Activated naive CD4-positive, alpha-beta T cell treated with anti-CD3 and anti-CD28 coated beads, Interleukin-2, amount 10 ng/mL, durations not matched to agents 7 days and 5 days (primary cell): ENCODE measurements around the gene SLC50A1.

Source experiments
- CTCF ChIA-PET: fragments of 350-600 bp; sonication (Branson Sonifier 250); formaldehyde crosslinking; loops from one replicate; lab custom pipeline; 2021; ENCODE audit warnings: antibody characterized with exemption; lab: Charles Lee
- DNase-seq: peaks from one replicate; pipeline ENCODE4 v3.0.0-alpha.2; 2020
- H3K27ac Mint-ChIP-seq: one replicate; pipeline ENCODE4 v1.8.0; 2021; ENCODE audit warnings: mild to moderate bottlenecking, moderate library complexity, mixed read lengths
- H3K27me3 Mint-ChIP-seq: one replicate; pipeline ENCODE4 v1.8.0; 2021; ENCODE audit warnings: mild to moderate bottlenecking, mixed read lengths
- H3K36me3 Mint-ChIP-seq: one replicate; pipeline ENCODE4 v1.8.0; 2021; ENCODE audit warnings: mixed read lengths
- H3K4me1 Mint-ChIP-seq: one replicate; pipeline ENCODE4 v1.8.0; 2021; ENCODE audit warnings: mixed read lengths
- H3K4me3 Mint-ChIP-seq: one replicate; pipeline ENCODE4 v1.8.0; 2021; ENCODE audit warnings: mild to moderate bottlenecking, moderate library complexity, mixed read lengths
- H3K9me3 Mint-ChIP-seq: one replicate; pipeline ENCODE4 v1.8.0; 2021; ENCODE audit warnings: mixed read lengths

Gene SLC50A1

DNA sequence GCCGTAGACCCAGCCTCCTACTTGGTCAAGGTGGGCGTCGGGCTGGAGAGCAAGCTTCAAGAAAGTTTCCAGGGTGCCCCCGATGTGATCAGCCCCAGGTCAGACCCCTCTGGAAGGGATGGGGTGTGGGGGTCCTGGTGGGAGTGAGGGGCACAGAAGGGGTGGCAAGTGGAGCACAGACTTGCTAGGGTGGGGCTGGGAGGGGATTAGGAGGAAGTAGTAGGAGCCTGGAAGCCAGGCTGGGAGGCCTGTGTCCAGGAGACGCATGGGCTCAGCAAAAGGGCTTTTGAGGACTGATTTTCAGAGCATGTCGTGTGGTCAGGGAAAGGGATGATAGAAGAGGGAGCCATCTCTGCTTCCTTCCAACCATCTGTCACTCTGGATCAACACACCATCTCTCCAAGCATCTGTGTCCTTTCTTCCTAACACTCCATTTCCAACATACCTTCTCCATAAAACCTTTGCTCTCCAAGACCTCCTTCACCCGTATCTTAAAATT, 46.4 kb downstream of the SLC50A1 start:
- H3K4me3 Mint-ChIP-seq: no peak overlapping the region
- H3K27ac Mint-ChIP-seq: peak overlapping the region; percentile 55
- peak; percentile 3 for DNase-seq
- H3K36me3 Mint-ChIP-seq: peaks cover 36% of the 10 kb centered on the region
- CTCF ChIA-PET: no interaction called here
- peaks cover 15% of the 10 kb centered on the region for H3K4me1 Mint-ChIP-seq
- no peaks in the 10 kb centered on the region for H3K9me3 Mint-ChIP-seq
- H3K27me3 Mint-ChIP-seq: no peaks in the 10 kb centered on the region

DNA sequence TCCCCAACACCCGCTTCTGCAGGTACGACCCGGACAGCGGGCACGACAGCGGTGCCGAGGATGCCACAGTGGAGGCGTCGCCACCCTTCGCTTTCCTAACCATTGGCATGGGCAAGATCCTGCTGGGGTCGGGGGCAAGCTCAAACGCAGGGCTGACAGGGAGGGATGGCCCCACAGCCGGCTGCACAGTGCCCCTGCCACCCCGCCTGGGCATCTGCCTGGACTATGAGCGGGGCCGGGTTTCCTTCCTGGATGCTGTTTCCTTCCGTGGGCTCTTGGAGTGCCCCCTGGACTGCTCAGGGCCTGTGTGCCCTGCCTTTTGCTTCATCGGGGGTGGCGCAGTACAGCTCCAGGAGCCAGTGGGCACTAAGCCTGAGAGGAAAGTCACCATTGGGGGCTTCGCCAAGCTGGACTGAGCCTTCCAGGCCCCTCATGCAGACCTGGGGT, 48.1 kb downstream of the SLC50A1 start:
- no peak overlapping the region for H3K4me3 Mint-ChIP-seq
- no peaks in the 10 kb centered on the region for H3K9me3 Mint-ChIP-seq
- H3K27me3 Mint-ChIP-seq: no peaks in the 10 kb centered on the region
- no peak overlapping the region for H3K27ac Mint-ChIP-seq
- peaks cover 14% of the 10 kb centered on the region for H3K4me1 Mint-ChIP-seq
- no peak for DNase-seq
- H3K36me3 Mint-ChIP-seq: peaks cover 30% of the 10 kb centered on the region
- CTCF ChIA-PET: interaction anchor here (0.6 to 1.5 kb wide), 2 partner anchors 10 to 1659 kb away, joined by 3 to 5 read pairs; no protein-coding TSS in a partner anchor

DNA sequence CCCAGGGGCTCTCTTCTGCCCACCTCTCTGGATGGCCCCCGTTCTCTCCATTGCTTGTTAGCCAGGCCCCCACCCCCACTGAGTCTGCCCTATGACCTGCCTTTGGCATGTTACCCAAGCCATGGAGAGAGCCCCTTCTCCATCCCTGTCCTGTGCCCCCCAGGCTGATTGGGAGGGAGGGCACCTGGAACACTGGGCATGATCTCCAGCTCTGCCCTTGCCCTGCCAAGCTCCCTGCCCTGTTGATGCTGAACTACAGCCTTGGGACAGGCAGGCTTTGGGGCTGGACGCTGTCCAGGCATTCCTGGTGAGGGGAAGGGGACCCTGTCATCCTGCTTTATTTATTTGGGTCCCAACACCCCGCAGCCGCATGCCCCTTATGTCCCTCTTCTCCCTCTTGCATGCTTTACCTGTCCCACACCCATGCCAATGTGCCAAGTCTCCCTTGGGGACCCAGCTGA, 48.7 kb downstream of the SLC50A1 start:
- peaks cover 24% of the 10 kb centered on the region for H3K36me3 Mint-ChIP-seq
- DNase-seq: no peak
- H3K27ac Mint-ChIP-seq: no peak overlapping the region
- H3K27me3 Mint-ChIP-seq: no peaks in the 10 kb centered on the region
- CTCF ChIA-PET: interaction anchor here (1.5 kb wide), 1 partner anchor 9 kb away, joined by 5 read pairs; no protein-coding TSS in a partner anchor
- peaks cover 9% of the 10 kb centered on the region for H3K4me1 Mint-ChIP-seq
- H3K9me3 Mint-ChIP-seq: no peaks in the 10 kb centered on the region
- no peak overlapping the region for H3K4me3 Mint-ChIP-seq

DNA sequence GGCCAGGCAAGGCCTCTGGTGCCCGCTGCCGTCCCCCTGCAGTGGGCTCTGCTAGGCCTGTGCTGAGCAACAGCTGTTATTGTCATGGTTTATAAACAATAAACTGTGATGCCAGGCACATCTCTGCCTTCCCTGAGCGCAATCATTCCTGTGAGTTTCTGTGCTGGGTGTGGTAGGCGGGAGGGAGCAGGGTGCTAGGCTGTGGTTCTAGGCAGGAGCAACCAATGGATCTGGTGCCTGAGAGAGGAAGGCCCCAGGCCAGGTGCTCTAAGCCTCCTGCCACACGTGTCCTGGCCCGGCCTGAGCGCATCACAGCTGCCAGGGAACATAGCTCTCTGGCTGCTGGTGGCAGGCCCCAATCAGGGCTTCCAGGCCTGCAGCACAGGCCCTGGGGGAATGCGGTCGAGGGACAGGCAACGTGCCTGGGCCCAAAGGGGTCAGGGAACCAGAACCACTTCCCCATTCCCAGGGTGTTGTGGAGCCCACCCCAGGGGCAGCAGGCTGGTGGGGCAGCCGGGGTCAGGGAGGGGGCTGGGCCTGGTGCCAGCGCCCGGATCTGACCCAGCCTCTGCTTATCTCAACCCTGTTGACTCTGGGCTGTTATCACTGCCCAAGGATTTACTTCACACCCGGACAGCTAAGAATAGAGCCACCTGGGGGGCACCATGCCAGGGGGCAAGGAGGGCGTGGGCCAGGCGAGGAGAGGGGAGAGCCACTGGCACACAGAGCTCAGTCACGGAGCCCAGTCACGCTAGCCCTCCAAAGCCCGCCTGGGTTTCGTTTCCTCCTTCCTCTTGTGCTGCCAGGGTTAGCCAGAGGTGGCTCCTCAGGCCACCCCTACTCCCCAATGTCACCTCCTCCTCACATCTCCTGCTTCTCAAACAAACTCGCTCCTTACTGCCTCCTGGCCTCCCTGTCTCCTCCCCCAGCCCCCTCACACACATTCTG, 49.5 kb downstream of the SLC50A1 start:
- Mint-ChIP-seq H3K9me3 (no peaks in the 10 kb centered on the region), H3K36me3 (peaks cover 20% of the 10 kb centered on the region), H3K27ac (no peak overlapping the region), H3K4me3 (no peak overlapping the region), H3K4me1 (peaks cover 6% of the 10 kb centered on the region), H3K27me3 (no peaks in the 10 kb centered on the region)
- no peak for DNase-seq
- CTCF ChIA-PET: interaction anchor here (0.9 to 1.5 kb wide), 3 partner anchors 8 to 12 kb away, joined by 3 to 5 read pairs (median 4); partner anchors contain the start of gene KRTCAP2

DNA sequence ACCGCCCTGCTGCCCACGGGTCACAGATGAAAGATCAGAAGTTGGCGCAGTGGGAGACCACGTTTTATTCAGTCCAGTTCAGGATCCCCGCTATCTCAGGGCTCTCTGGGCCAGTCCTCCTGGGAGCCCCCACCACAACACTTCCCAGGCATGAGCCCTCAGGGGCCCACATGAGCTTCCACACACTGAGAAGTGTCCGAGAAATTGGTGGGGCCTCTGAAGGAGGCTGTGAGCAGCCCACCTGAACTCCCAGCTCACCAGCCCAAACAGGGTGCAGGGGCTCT, 50.1 kb downstream of the SLC50A1 start:
- Mint-ChIP-seq H3K36me3 (peaks cover 20% of the 10 kb centered on the region), H3K27me3 (no peaks in the 10 kb centered on the region), H3K9me3 (no peaks in the 10 kb centered on the region), H3K27ac (no peak overlapping the region), H3K4me1 (peaks cover 6% of the 10 kb centered on the region), H3K4me3 (no peak overlapping the region)
- CTCF ChIA-PET: interaction anchor here (0.9 to 1.3 kb wide), 2 partner anchors 8 to 13 kb away, joined by 3 to 4 read pairs; partner anchors contain the start of gene KRTCAP2
- no peak for DNase-seq

DNA sequence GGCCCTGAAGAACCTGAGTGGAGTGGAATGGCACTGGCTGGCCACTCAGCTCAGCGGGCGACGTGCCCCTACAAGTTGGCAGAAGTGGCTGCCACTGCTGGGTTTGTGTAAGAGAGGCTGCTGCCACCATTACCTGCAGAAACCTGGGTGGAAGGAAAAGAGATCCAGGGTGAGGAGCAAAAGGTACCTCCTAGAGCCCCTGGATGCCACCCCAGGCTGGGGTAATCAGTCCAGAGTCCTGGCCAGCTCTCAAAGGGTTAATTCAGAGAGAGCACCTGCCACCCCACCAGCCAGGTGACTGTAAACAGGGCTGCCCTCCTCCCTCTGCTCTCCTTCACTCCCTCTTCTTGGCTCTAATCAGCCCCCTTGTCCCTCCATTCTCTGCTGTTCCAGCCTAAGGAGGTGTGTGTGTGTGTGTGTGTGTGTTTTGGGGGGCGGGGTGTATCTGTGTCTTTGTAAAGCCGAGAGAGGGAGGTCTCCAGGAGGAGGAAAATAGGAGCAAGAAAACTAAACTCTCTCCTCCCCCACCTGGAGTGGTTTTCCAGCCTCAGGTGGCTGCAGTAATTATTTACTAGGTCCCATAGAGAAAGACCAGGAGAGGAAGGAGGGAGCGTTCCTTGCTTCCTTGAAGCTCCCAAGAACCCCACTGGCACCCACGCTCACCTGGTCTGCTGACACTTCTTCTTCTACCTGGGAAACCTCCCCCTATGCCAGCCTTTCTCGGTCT, 50.6 kb downstream of the SLC50A1 start:
- CTCF ChIA-PET: interaction anchor here (0.9 to 1.7 kb wide), 3 partner anchors 9 to 13 kb away, joined by 3 to 4 read pairs (median 4); partner anchors contain the start of gene KRTCAP2
- H3K4me3 Mint-ChIP-seq: no peak overlapping the region
- H3K9me3 Mint-ChIP-seq: no peaks in the 10 kb centered on the region
- no peak overlapping the region for H3K27ac Mint-ChIP-seq
- H3K36me3 Mint-ChIP-seq: peaks cover 19% of the 10 kb centered on the region
- DNase-seq: no peak
- H3K4me1 Mint-ChIP-seq: peaks cover 6% of the 10 kb centered on the region
- no peaks in the 10 kb centered on the region for H3K27me3 Mint-ChIP-seq

DNA sequence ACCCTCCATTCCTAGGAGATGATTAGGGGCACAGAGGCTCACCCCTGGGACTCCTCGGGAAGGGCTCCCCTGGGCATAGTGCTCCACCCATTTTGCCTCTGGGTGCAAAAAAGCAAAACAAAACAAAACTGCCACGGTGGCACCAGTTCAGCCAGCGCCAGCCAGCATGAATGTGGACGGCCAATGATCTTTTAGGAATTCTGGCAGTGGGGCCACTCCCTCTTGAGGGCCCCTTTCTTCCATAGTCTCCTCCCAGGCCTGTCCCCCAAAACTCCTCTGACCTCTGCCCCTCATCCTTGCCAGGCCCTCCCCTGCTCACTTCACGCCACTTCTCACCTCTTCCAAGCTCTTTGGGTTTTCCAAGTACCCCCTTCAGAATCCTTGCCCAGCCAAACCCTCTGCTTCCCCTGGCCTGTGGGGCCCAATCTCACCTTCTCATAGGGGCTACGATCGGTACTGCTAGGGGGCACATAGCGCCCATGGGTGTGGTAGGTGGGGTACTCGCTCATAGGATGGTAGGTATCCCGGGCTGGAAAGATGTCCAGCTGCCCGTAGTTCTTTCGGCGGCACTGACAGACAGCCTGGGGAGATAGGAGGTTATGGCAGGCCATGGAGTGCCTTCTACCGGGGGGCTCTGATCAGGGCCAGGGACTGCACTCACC, 51.3 kb downstream of the SLC50A1 start:
- Mint-ChIP-seq H3K27ac (no peak overlapping the region), H3K36me3 (peaks cover 20% of the 10 kb centered on the region), H3K27me3 (no peaks in the 10 kb centered on the region), H3K9me3 (no peaks in the 10 kb centered on the region), H3K4me3 (no peak overlapping the region), H3K4me1 (peaks cover 8% of the 10 kb centered on the region)
- CTCF ChIA-PET: interaction anchor here (1.3 to 1.7 kb wide), 2 partner anchors 10 to 12 kb away, joined by 3 to 4 read pairs; no protein-coding TSS in a partner anchor
- DNase-seq: peak; percentile 11

DNA sequence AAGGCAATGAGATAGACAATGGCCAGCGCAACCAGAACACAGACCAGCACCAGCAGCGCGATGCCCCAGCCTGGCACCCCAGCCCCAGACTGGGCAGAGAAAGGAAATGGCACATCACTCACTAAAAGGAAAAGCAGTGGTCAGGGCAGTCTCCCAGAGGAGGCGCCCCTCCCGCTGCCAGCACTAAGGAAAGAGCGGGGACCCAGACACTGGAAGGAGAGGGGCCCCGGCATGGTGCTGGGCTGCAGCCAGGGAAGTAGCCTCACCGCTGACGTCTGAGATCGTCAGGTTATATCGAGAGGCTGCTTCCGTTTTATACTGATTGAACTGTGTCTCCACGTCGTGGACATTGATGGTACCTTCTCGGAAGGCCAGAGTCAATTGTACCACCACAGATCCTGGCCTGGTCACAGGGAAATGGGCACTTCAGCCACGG, 51.8 kb downstream of the SLC50A1 start:
- DNase-seq: no peak
- Mint-ChIP-seq H3K4me3 (no peak overlapping the region), H3K9me3 (no peaks in the 10 kb centered on the region), H3K27ac (no peak overlapping the region), H3K27me3 (no peaks in the 10 kb centered on the region), H3K4me1 (peaks cover 14% of the 10 kb centered on the region), H3K36me3 (peaks cover 20% of the 10 kb centered on the region)
- CTCF ChIA-PET: interaction anchor here (1.7 kb wide), 1 partner anchor 12 kb away, joined by 4 read pairs; no protein-coding TSS in a partner anchor

DNA sequence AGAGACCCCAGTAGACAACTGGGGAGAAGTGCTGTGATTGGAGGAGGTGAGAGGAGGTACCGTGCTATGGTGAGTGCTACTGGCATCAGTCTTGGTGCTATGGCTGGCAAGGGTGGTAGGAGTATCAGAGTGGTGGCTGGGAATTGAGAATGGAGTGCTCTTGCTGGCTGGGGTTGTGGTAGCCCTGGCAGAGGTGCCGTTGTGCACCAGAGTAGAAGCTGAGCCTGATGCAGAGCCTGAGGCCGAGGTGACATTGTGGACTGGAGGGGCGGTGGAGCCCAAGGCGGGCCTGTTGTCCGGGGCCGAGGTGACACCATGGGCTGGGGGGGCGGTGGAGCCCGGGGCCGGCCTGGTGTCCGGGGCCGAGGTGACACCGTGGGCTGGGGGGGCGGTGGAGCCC, 52.6 kb downstream of the SLC50A1 start:
- Mint-ChIP-seq H3K9me3 (no peaks in the 10 kb centered on the region), H3K4me1 (peaks cover 20% of the 10 kb centered on the region), H3K27ac (peak overlapping the region; percentile 88), H3K4me3 (peak overlapping the region; percentile 9), H3K36me3 (peaks cover 17% of the 10 kb centered on the region), H3K27me3 (no peaks in the 10 kb centered on the region)
- CTCF ChIA-PET: no interaction called here
- no peak for DNase-seq
